ENCODE measurements around the gene CACFD1.

The CACFD1 gene

GRCh38 chr9:133463864-133464615 is 4.3 kb downstream of the CACFD1 start:
- no peak for FAIRE-seq
- DNase-seq (ENCODE audit: low spot score), result no peak

DNA sequence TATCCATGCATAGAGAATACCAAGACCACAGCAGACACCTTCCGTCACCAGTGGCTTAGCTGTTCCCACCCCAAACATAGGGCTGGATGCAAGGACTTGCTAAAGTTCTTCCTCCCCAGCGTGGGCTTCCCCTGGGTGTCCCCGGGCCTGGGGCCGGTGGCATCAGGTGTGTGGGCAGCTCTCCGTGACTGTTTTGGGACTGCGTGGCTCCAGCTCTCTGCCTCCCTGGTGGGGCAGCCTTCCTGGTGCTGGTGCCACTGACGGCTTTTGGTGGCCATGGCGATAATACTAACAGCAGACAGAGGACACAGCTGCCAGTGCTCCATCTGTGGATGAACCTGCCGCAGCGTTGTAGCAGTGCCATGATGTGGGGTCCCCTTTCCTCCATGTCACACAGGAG is 4.9 kb downstream of the CACFD1 start:
- FAIRE-seq (no peak), DNase-seq (ENCODE audit: low spot score) (no peak)

GRCh38 chr9:133465984-133466383 is 6.2 kb downstream of the CACFD1 start:
- FAIRE-seq (no peak), DNase-seq (ENCODE audit: low spot score) (no peak)

DNA sequence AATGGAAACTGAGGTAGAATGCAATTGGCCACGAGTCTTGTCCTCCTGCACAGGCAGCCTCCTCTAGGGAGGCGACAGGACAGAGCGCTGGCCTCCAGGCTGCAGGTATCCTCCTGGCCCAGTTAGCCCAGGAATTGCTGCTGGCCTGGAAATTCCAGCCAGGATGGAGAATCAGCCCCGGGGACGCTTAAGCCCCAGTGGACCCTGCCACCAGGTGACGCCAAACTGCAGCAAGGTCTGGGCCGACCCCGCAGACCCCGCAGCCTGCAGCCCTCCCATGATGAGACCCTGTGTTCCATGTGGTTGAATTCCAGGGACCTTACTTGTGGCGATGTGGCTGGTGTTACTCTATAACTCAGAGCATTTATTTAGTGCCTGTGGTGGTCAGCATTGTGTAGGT is 7.3 kb downstream of the CACFD1 start:
- no peak for DNase-seq (ENCODE audit: low spot score)
- no peak for FAIRE-seq

DNA sequence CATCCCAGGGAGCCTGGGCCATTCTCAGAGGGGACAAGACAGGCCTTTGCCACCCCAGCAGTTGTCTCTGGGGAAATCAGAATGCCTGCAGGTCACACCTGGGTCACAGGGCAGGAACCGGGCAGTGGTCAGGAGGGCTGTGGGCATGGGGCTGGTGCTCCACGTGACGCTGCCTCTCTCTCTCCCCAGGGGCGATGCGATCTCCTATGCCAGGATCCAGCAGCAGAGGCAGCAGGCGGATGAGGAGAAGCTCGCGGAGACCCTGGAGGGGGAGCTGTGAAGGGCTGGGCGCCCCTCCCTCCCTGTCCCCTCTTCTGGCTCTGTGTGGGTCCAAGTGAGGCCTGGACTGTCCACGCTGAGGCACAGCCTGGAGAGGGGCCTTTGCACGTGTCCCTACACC is 8.6 kb downstream of the CACFD1 start:
- DNase-seq (ENCODE audit: low spot score), result no peak
- FAIRE-seq, result no peak

DNA sequence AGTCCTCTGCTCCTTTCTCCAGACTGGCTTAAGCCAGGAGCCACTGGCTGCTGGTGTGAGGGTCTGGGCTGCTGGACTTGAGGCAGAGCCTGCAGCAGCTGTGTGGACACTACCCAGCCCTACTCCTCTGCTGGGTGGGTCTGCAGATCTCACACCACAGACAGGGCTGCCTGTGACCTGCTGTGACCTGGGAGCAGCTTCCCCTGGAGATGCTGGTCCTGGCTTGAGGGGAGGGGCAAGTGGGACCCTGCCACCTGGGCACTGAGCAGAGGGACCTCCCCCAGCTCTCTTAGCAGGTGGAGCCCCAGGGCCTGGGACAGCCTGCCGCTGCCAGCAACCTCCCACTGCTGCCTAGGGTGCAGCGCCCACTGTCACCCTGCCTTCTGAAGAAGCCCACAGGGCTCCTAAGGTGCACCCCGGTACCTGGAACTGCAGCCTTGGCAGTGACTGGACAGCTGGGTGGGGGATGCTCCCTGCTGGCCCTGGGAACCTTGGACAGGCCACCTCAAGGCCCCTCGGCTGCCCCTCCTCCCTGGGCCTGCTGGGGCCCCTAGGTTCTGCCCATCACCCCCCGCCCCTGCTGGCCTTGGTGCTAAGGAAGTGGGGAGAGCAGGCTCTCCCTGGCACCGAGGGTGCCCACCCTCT is 9.1 kb downstream of the CACFD1 start:
- FAIRE-seq, result no peak

GRCh38 chr9:133470427-133470924 is 10.7 kb downstream of the CACFD1 start:
- FAIRE-seq (no peak), DNase-seq (ENCODE audit: low spot score) (no peak)

More for the DNA sequence above, 9.1 kb downstream of the CACFD1 start:
- DNase-seq (ENCODE audit: low spot score), result no peak

DNA sequence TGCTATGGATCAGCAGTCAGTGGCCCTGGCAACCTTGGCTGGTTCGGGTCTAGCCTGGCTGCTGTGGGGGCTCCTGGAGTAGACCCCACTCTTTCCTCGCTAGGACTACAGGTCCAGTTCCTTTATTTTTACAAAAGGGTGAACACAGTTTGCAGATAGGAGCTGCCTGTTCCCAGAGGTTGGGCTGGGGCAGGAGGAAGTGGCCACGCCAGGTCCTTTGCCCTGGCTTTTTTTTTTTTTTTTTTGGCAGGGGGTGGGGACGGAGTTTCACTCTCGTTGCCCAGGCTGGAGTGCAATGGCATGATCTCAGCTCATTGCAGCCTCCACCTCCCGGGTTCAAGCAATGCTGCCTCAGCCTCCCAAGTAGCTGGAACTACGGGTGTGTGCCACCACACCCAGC is 11.2 kb downstream of the CACFD1 start:
- DNase-seq (ENCODE audit: low spot score) (no peak), FAIRE-seq (no peak)

GRCh38 chr9:133471551-133472276 is 11.9 kb downstream of the CACFD1 start:
- DNase-seq (ENCODE audit: low spot score) (no peak), FAIRE-seq (no peak)

DNA sequence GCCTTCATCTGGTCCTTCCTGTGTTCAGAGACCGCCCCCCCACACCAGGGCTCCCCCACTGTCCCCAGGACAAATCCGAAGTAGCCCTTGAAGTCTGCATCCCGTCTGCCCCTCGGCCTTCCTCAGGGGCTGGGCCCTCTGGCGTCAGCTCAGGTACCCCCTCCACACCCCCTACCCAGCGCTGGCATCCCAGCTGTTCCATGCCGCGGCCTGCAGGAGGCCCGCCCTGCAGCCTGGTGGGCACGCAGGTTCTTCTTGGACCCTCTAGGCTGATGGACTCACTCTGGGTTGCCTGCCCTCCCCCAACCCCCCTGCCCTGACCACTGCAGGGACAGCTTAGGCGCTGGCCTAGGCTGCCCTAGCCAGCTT is 12.5 kb downstream of the CACFD1 start:
- no peak for FAIRE-seq
- no peak for DNase-seq (ENCODE audit: low spot score)

GRCh38 chr9:133472753-133473378 is 13.1 kb downstream of the CACFD1 start:
- DNase-seq (ENCODE audit: low spot score) (no peak), FAIRE-seq (no peak)

DNA sequence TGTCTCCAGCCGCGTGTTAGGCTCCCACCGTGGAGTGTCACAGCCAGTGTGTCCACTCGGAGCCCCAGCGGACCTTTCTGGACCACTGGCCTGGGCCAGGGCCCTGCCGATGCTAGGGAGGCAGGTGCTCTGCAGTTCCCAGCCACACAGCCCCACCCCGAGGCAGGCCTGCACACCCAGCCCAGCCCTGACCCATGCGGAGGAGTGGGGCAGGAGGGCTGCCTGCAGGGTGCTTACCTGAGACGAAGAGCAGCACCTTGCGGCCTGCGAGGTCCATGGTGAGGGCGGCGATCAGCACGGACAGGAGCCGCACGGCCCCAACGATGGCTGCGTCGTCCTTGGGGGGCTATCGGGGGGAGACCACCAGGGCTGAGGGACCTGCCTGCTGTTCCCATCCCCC is 14.0 kb downstream of the CACFD1 start:
- no peak for FAIRE-seq

DNA sequence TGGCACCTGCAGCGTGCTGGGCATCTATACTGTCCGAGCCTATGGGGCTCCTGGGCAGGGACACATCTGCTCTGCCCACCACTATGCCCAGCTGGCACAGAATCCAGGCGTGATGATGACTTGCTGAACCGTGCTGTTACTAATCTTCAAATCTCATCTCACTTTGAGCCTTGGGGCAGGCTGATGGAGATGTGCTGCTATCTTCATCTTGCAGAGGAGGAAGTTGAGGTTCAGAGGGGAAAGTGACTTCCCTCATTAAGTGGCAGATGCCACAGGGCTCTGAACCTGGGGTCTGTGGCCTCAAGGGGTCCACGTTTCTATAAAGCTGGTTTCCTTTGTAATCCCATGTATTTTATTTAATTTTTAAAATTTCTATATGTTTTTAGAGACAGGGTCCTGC is 14.4 kb downstream of the CACFD1 start:
- DNase-seq (ENCODE audit: low spot score), result no peak
- FAIRE-seq, result no peak

More for the DNA sequence above, 14.0 kb downstream of the CACFD1 start:
- DNase-seq (ENCODE audit: low spot score), result no peak

- FAIRE-seq, result no peak
- no peak for DNase-seq (ENCODE audit: low spot score)
Observed at GRCh38 chr9:133474853-133475252, 15.1 kb downstream of the CACFD1 start.

DNA sequence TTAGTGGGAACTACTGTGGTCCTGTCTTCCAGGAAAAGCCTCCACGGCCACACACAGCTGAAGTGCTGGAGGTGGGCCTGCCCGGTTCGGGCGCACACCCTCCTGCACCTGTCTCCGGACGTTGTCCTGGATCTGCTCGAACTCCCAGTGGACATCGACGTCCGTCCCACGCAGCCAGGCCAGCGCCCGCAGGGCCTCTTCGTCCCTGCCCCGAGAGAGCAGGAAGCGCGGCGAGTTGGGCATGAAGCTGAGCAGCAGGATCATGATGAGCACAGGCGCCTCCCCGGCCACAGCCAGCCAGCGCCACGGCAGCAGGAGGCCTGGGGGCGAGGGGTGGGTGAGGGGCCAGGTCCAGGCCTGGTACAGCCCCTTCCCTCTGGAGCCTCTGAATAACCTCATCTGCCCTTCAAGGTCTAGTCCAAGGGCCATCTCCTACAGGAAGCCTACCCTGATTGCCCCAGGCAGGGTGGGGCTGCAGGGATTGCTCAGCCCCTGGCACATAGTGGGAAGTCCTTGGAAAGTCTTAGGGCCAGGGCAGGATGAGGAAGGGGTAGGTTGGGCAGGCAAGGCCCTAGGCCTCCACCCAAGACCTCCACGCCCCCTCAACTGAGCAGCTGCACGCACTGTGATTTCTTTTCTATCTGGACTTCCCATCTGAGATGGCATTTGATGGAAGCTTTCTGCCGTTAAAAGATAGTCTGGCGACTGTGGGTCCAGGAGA is 15.7 kb downstream of the CACFD1 start:
- no peak for DNase-seq (ENCODE audit: low spot score)
- FAIRE-seq, result no peak

DNA sequence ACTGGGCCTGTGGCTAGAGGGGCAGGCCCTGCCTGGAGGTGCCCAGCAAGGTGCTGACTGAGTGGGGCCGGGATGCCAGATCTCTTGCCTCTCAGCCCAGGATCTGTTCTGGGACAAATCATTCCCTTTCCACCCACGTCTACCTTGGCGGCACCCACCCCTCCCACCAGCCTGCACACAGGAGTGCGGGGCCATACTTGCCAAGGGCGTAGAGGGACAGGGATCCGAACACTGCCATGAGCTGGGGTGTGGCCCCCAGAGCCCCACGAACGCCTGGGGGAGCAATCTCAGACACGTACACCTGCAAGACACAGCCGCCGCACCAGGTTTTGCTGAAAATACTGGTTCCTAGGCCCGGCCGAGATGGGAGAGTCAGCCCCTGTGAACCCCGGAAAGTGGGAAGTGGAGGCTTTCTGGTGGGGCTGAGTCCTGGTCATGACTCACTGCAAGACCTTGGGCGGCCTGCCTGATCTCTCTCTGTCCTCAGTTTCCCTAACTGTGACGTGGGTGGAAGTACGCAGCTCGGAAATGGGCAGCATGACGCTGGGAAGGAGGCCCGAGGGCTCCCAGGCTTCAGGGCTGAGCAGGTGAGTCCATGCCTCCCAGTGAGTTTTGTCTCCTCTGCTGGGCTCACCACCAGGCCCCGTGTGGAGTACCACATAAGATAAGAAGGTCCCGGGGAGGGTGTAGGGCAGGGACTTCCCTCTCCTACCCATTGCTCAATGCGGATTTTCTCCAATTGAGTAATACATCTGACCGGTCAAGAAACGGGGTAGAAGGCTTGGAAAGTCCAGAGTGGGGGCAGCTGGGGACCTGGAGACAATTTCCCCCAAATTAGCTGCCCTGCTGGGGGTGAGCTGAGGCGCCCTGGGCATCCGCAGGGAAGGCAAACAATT is 16.5 kb downstream of the CACFD1 start:
- FAIRE-seq, result no peak

GRCh38 chr9:133476941-133477340 is 17.2 kb downstream of the CACFD1 start:
- no peak for DNase-seq (ENCODE audit: low spot score)
- FAIRE-seq, result no peak

More for the DNA sequence above, 16.5 kb downstream of the CACFD1 start:
- DNase-seq (ENCODE audit: low spot score), result no peak

DNA sequence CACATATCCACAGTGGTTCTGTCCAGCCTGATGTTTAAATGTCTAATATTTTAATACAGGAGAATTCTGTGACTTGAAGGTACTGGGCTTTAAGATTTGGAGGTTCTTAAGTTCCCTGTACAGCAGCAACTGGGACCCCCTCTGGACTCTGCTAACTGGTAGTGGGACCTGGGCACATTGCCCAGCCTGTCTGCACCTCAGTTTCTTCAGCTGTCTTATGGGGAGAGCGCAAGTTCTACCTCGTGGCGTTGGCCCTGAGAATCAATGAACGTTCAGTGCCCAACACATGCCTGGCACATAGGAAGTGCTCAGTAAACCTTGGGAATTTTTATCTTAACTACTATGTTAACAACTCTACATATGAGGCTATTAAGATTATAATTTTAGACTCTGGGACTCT is 17.7 kb downstream of the CACFD1 start:
- DNase-seq (ENCODE audit: low spot score) (no peak), FAIRE-seq (no peak)

- no peak for FAIRE-seq
- no peak for DNase-seq (ENCODE audit: low spot score)
Observed at GRCh38 chr9:133477992-133478850, 18.4 kb downstream of the CACFD1 start.

Data from urothelium cell line (cell line).